HG03108 (cell line): ENCODE measurements around the gene WDR86.

ENCODE experiments used
- ATAC-seq: cut with Tn5 transposase; IDR thresholded peaks from one replicate; pipeline ENCODE4 v1.9.1; 2021; ENCODE audit warnings: moderate library complexity; ENCODE audit not compliant: unreplicated experiment

Gene WDR86

DNA sequence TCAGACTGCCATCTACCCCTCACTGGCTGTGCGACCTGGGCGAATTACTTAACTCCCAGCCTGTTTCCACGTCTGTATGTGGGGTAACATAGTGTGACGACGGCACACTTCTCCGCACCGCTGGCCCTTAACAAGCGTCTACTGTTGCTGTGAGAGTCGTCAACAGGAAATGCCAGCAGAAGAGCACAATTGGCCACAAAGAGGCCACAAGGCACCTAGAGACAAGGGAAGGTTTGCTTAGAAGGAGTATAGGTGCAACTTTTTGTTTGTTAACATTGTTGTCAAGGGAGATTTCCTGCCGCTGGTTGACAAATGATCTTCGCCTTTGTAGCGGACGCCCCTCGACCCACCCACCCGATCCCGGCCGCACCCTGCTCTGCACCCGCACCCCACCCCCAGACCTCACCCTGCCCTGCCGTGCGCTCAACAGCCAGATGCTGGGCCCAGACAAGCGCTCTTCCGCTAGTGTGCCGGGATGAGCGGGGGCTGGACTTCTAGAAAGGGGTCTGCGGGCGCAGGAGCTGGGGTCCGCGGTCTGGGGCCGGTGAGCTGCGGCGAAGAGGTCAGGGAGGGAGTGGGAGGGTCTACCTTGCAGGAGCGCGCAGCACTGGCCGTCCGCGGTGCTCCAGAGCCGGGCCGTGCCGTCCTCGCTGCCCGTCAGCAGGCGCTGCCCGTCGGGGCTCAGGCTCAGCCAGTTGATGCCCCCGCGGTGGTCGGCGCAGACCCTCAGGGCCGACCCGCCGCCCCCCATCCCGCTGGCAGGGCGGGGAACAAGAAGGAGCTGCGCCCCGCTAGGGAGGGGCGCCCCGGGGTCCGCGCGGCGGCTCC, 785 bp downstream of the WDR86 start:
- peak; percentile 43 for ATAC-seq

DNA sequence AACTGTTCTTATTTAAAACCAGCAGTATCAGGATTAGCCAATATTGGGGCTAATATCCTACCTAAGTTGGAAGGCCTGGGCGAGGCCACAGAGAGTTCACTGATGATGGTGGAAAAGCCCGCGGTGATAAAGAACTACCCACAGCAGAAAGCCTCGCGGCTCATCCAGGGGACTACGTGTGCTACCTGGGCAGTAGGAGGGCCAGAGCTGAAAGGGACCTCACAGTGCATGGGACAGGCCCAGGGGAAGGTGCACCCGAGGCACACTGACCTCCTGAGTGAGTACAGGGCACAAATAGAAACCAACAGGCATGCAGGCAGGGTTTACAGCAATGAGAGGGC, 1.4 kb downstream of the WDR86 start:
- ATAC-seq = no peak

DNA sequence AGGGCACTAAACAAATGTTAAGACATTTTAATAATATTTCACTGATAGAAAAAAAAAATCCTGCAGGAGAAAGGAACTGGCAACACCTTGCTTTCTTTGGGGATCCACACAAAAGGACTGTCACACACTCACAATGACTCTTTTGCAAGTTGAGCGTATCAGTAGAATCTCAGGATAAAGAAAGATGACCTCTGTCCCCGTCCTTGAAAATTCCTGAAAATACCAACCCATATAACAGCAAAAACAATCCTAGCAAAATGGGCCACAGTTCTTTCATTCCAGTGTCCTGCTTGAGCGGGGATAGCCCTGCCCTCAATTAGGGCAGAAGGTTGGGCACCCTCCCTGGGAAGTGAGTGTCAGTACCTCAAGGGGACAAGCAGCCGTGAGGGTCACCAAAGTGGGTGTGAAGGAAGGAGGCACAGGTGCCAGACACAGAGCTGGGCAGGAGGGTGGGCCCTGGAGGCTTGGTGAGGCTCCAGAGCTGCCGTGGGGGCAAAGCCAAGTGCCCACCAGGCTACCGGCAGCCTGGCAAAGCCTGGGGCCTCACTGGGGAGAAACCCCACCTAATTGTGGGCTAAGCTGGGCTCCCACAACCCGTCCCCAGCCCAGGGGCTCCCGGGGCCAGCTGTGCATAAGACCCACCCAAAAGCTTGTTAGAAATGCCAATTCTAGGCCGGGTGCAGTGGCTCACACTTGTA, 2.8 kb downstream of the WDR86 start:
- ATAC-seq = no peak

DNA sequence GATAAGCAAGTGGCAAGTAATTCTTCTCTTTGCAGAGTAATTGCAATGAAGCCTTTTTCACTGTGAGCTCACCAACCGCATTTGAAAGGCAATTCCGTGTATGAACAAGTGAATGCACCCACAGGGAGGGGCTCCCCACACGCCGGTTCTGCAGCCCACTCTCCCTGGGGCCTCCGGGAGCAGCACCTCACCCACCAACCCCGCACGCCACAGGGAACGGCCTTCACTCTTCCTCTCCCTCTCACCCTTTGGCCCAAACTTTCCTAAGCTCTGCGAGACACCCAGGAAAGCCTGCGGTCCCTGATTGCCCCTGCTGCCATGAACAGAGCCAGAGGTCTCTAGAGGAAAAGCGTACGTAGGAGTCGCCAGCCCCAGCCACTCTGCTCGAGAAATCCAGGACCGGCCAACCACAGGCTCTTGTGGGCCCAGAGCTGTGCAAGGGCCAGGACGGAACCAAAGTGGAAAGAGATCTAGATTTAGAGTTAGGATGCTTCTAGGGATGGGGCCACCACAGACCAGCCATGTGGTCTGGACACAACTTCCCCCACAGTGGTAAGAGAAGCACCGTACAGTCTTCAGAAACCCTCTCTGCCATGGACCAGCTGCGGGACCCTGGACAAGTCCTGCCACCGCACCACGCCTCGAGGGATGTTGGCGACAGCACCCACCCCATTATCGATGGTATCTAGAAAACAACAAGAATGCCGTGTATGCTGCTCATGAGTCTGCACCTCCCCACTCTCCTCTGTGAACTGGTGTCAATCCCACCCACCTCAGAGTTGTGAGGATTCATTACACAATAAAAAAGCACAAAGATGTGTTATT, 3.6 kb downstream of the WDR86 start:
- no peak for ATAC-seq

DNA sequence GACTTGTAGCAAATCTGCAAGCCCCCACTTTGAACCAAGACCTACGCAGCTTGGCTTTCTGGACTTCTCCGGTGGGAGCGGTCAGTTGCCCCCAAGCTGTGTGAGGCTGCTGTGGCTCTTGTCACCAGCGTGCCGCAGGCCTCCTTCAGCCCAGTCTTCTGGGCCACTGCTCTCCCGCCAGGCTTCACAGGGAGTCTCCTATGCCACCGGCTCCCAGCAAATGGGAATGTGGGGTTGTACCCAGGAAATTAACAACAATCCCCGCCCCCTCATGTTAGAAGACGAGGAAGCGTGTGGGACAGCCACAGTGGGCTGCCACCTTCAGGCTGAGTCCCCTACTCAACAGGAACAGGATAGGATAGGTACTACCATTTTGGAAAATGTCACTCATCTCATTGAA, 4.2 kb downstream of the WDR86 start:
- ATAC-seq = no peak

DNA sequence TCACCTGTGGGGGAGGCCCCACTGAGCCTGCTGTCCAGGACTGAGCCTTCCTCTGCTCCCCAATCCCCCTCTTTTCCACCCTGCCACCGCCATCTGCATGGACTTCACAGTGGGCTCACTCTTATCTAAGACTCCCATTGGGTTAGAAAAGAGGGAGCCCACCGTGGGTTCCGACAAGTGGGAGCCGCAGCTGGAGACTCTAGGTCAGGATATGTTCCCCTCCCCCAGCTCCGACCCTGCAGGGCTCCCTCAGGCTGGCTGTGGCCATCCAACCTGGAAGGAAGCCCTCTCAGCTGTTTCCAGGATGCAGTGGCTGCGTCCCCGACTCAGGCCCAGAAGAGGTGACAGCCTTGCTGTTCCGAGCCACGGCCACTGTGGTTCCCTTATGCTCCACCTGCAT, 4.8 kb downstream of the WDR86 start:
- no peak for ATAC-seq

DNA sequence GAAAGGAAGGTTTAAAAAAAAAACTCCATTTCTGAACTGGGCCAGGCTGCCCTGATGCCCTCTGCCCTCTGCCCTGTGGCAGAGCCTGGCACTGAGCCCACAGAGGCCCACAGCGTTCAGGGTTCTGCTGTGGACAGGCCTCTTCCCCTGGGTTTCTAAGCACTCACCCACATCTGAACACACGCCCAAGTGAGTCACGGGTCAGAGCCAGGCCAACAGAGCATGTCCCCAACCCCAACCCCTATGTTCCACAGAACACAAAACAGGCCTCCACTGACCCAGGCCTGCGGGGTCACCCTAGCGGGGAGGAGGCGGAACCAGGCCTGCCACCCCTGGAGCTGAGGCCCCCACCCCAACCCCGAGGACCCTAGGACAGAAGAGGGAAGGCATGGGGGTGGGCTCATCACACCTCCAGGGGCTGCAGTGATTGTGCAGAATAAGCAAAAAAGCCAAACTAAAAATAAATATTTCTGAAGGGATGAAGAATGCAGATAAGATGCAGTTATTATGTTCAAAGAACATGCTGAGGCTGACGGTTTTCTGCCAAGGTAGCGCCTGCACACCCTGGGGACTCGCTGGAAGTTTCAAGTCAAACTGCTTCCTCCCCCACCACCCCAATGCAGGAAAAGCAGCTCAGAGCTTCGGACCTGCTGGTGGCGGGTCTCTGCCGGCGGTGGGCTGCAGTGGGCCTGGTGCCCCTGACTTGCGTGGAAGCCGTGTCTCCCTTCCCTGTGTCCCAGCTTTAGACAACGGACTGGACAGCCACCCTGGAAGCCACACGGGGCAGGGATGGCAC, 5.4 kb downstream of the WDR86 start:
- no peak for ATAC-seq

DNA sequence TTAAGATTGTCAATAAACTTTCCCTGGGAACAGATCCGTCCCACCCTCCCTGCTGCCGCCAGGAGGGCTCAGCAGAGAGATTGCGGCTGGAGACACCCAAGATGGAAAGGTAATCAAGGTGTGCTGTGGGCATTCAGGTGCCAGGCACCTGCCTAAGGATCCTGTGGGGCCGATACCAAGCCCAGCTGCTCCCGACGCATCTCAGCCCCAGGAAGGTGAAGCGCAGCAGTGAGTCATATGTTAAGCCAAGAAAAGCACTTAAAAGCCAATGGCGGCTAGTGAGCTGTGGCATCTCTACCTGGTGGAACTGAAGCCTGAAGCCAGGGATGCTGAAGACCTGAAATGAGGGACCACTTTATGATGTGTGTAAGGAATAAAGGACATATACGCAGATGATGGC, 6.1 kb downstream of the WDR86 start:
- no peak for ATAC-seq

DNA sequence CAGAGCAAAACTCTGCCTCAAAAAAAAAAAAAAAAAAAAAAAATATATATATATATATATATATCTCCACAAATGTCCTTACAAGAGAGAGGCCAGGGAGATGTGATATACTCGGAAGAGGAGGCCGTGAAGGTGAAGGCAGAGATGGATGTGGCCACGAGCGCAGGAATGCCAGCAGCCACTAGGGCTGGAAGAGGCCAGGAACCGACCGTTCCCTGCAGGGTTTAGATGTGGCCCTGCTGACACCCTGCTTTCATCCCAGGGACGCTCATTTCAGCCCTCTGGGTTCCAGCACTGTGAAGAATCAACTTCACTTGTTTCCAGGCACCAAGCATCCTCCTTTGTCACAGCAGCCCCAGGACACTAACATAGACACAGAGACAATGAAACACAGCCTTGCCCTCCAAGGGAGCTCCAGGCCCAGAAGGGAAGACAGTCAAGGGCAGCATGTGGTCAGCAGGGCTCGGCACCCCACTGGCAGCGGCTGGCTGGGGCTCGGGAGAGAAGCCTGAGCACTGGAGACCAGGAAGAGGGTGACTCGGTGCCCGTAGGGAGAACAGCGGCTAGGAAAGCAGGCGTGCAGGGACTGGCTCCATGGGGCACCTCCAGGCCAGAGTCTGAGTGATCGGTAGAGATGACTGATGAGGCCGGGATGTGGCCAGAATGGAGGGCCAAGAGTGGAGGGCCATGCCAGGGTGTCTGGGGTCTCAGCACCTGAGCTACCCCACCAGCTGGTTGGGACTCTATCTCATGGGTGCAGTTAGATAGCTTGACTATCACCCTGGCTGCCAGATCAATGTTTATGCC, 7.6 kb downstream of the WDR86 start:
- no peak for ATAC-seq

DNA sequence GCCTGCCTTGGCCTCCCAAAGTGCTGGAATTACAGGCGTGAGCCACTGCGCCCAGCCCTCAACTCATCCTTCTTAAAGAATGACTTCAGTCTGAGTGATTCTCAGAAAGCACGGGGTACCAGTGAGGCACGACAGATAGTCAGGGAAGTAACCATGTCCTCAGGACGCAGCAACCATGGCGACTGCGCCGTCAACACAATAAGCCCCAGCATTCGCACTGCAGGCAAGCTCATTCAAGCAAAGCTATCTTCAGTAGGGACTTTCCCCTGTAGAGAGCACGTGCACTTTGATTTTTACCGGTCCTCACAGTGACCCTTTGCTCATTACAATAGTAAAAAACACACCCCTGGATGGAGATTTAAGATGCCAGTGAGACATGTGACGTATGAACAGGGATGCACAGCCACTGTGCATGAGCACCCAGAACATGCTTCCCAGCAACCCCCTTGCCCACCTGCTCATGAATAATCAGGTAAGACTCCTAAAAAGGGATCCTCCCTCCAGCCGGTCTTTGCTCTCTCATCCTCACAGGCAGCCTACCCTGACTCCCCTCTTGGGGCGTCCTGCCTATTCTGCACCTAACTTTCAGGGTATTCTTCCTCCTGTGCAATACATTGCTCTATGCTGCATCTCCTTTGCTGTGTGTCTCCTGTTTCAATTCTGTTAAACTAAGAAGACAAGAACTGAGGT, 9.1 kb downstream of the WDR86 start:
- peak; percentile 58 for ATAC-seq

DNA sequence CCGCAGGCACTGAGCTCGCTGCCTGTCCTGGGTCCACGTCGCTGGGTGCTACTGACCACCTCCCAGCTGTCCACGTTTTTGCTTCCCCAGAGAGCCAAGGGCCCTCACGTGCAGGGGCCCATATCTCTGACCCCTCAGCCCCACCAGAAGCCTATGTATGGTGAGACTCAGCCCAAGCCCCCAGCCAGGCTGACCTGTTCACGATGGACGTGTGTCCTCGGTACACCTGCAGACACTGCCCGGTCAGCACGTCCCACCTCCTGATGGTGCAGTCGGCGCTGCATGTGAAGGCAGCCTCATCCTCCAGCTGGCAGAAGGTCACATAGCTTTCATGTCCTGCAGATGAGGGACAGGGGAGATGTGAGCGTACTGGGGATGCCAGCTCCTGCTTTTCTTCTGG, 9.9 kb downstream of the WDR86 start:
- no peak for ATAC-seq

DNA sequence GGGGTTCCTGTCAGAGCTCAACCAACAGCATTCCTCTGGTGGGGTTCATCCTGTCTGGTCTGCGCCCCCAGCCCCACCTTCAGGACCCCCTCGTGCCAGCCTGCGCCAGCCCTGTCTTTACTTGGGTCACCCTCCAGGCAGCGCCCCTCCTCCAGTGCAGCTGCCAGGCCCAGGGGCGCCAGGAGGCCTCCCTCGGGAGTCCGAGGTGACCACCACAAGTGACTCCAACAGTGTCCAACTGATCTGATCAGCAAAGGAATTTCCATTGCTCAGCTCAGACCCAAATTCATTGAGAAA, 10.6 kb downstream of the WDR86 start:
- no peak for ATAC-seq

DNA sequence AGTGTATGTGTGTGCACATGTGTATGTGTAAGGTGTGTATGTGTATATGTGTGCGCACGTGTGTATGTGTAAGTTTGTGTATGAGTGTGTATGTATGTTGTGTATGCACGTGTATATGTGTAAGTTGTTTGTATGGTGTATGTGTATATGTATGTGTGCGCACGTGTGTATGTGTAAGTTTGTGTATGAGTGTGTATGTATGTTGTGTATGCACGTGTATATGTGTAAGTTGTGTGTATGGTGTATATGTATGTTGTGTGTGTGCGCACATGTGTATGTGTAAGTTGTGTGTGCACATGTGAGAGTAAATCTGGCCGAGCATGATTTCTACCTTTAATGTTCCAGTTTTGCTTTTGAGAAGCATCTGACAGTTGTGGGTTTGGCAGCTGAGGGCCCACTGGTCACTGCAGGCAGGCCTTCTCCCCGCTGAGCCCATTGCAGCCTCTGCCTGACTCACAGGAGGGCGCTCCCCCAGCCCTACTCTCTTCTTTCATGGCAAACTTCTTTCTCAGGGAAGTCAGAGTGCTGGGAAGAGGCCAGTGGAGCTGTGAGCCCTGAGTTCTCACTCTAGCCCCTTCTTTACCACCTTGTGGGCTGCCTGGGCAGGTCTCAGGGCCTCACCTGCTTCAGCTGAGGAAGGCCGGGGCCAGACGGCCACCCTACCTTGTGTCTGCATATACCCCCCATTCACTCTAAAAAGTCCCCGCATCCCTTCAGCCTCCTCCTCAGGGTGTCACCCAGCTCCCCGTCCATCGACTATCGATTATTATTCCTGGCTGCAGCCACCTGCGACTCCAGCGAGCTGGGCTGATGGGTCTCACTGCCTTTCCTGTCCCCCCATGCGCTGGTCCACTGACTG, 11.2 kb downstream of the WDR86 start:
- ATAC-seq = no peak

DNA sequence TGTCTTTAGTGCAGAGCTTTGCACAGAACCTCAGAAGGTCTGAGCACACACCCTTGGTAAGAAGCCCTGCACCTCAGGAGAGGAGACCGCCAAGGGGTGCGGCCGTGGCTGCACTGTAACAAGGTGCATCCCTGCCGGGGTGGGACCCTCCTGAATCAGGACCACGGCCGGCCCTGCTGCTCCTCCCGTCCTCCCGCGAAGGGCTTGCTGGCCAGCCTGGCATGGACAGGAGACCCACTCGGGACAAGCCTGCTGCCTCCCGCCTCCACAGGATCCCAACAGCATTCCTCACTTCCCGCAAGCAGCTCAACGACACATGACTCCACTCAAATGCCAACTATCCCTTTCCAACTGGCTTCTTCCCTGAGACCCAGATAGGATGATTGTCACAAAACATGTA, 12.8 kb downstream of the WDR86 start:
- ATAC-seq = no peak

DNA sequence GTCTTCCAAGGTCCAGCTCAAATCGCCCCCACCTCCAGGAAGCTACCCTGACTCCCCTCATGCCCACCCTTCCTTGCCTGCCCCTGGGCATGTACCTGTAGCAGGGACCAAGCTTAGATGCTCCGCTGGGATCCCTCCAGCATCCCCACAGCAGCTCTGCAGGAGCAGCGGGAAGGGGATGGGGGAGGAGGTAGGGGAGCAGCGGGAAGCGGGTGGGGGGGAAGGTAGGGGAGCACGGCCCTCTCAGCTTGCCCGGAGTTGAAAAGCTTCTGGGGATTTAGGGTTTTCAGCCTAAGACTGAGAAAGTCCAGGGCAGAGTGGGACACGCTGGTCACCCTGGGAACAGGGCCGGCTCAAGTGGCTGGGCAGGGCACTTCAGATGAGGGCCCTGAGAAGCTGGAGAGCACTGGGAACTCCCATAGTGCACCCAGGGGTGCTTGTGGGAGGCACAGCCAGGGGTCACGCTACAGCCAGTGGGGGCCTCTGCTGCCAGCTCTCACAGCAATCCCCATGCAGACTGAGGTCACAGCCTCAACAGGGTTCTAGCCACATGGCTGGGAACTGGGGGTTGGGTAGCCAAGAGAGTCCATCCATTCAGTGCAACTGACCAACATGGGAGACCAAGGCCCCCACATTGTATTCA, 13.4 kb downstream of the WDR86 start:
- ATAC-seq = no peak

DNA sequence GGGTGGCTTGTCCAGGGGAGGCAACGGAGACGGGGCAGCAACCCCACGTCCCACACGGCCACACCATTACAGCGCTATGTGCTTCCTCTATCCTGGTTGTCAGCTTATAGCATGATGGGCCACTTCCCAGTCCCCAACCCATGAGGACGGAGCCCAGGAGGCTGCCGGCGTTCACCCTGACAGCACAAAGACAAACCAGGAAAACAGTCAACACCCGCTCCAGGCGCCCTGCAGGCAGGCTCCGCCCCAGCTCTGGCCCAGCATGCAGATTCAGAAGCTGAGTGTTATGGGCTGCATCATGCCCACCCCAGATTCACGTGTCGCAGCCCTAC, 14.8 kb downstream of the WDR86 start:
- no peak for ATAC-seq

DNA sequence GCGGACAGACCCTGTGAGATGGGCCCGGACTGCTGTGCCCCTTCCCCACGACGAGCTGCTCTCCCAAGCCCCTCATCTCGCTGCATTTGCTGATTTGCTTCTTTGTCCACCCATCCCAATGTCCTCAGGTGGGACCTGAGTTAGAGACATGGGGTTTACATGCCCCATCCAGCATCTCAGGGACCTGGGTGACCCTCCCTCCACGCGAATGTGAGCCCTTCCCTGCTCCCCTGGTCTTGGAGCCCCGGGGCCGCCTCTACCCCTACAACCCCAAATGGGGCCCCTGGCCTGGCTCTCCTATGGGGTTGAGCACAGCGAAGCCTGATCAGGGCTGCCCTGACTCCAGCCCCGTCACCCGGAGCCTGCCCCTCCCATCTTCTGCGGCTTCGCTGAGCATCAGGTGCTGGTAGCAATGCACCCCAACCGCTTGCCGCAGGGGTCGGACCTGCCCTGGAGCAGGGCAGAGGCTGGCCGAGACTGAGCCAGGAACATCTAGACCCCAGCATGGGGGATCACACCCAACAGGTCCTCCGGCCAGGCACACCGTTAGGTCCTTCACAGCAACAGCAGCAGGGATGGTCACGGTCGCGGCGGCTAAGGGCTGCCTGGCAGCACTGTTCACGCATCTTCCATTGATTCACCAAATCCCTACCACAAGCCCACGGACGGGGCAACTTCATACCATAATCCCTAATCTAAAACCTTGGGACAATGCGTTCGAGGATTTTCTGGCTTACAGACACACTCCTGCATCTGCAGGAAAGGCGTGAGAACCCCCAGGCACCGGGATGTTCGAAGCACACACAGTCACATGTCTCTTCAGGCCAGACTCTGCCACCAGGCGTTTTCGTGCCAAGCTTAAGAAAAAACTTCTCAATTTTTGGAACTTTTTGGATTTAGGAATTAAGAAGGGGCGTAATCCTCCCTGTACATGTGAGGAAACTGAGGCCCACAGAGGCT, 15.5 kb downstream of the WDR86 start:
- no peak for ATAC-seq
